ENCODE data around the gene CACNA1B.

DNA sequence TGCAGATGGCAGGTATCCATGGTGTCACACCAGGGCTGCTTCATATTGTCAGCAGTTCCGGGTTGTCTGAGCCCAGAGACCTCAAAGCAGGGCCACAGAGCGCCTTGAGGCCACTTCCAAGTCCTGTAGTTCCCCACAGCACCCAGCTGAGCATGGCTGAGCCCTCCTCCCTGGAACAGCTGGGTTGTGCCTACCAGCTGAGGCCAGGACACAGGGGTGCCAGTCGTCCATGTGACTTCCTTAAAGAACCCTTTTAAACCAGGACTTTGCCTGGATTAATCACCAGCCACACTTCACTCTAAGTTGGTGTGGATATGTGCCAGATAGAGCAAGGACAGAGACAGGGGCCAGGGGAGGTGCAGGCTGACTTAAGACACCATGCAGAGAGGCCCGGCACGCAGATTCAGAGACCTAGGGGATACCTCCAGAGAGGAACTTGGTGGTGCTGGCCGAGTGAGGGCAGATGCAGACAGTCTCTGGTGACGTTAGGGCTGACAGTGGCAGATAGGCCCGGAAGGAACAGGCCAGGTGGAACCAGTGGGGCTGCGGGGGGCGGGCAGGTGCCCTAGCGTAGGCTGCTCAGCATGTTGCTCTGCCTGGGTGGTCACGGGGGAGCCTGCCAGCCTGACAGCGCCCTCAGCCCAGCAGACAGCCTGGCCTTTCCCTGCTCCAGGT is 142.7 kb downstream of the CACNA1B start:
- TF ChIP-seq, protein P1, sequence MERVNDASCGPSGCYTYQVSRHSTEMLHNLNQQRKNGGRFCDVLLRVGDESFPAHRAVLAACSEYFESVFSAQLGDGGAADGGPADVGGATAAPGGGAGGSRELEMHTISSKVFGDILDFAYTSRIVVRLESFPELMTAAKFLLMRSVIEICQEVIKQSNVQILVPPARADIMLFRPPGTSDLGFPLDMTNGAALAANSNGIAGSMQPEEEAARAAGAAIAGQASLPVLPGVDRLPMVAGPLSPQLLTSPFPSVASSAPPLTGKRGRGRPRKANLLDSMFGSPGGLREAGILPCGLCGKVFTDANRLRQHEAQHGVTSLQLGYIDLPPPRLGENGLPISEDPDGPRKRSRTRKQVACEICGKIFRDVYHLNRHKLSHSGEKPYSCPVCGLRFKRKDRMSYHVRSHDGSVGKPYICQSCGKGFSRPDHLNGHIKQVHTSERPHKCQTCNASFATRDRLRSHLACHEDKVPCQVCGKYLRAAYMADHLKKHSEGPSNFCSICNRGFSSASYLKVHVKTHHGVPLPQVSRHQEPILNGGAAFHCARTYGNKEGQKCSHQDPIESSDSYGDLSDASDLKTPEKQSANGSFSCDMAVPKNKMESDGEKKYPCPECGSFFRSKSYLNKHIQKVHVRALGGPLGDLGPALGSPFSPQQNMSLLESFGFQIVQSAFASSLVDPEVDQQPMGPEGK (CRISPR knock-in tag; IDR thresholded peaks at IDR 0.05; ENCODE audit: borderline replicate concordance): no peak
- TF ChIP-seq, protein P2, sequence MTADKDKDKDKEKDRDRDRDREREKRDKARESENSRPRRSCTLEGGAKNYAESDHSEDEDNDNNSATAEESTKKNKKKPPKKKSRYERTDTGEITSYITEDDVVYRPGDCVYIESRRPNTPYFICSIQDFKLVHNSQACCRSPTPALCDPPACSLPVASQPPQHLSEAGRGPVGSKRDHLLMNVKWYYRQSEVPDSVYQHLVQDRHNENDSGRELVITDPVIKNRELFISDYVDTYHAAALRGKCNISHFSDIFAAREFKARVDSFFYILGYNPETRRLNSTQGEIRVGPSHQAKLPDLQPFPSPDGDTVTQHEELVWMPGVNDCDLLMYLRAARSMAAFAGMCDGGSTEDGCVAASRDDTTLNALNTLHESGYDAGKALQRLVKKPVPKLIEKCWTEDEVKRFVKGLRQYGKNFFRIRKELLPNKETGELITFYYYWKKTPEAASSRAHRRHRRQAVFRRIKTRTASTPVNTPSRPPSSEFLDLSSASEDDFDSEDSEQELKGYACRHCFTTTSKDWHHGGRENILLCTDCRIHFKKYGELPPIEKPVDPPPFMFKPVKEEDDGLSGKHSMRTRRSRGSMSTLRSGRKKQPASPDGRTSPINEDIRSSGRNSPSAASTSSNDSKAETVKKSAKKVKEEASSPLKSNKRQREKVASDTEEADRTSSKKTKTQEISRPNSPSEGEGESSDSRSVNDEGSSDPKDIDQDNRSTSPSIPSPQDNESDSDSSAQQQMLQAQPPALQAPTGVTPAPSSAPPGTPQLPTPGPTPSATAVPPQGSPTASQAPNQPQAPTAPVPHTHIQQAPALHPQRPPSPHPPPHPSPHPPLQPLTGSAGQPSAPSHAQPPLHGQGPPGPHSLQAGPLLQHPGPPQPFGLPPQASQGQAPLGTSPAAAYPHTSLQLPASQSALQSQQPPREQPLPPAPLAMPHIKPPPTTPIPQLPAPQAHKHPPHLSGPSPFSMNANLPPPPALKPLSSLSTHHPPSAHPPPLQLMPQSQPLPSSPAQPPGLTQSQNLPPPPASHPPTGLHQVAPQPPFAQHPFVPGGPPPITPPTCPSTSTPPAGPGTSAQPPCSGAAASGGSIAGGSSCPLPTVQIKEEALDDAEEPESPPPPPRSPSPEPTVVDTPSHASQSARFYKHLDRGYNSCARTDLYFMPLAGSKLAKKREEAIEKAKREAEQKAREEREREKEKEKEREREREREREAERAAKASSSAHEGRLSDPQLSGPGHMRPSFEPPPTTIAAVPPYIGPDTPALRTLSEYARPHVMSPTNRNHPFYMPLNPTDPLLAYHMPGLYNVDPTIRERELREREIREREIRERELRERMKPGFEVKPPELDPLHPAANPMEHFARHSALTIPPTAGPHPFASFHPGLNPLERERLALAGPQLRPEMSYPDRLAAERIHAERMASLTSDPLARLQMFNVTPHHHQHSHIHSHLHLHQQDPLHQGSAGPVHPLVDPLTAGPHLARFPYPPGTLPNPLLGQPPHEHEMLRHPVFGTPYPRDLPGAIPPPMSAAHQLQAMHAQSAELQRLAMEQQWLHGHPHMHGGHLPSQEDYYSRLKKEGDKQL (CRISPR knock-in tag; IDR thresholded peaks at IDR 0.05; ENCODE audit: borderline replicate concordance): no peak
- no peak for TF ChIP-seq SPI1 (IDR thresholded peaks at IDR 0.05; ENCODE audit: borderline replicate concordance, low read depth, low read length)
